ENCODE results near the gene ARID4B. TPM values are rescaled to one million over a fixed set of nuclear protein-coding genes. Genes with fewer than 3 reads are reported as not detected.

Gene ARID4B
- total RNA-seq, 4 donors from 2014 or later = 26.7 to 49.2 (median 39.1) TPM

- TF ChIP-seq EP300 (IDR thresholded peaks at IDR 0.05) = no peak
- no peak for TF ChIP-seq CTCF (IDR thresholded peaks at IDR 0.05)
- TF ChIP-seq POLR2AphosphoS5 (IDR thresholded peaks at IDR 0.05) = no peak
- TF ChIP-seq POLR2A (IDR thresholded peaks at IDR 0.05) = no peak
- no peaks in the 10 kb centered on the region for H3K27me3 ChIP-seq
- H3K4me1 ChIP-seq = peaks cover 0 to 66% (median 11%) of the 10 kb centered on the region in 3 donors
- H3K4me3 ChIP-seq = no peak overlapping the region
- peaks cover 0 to 41% of the 10 kb centered on the region in 2 donors for H3K36me3 ChIP-seq
- no peak overlapping the region for H3K27ac ChIP-seq
- no peak for ATAC-seq
- WGBS, 2 donors (ENCODE audit: low coverage in 1 of 2) = 40 to 52% methylated on average over 1 of the region's 1 CpG
- no peaks in the 10 kb centered on the region for H3K9me3 ChIP-seq
Measured at GRCh38 chr1:235124665-235125064, 203.3 kb downstream of the ARID4B start.

GRCh38 chr1:235124111-235124510 is 203.9 kb downstream of the ARID4B start:
- H3K27me3 ChIP-seq = no peaks in the 10 kb centered on the region
- H3K27ac ChIP-seq = no peak overlapping the region
- peaks cover 0 to 46% of the 10 kb centered on the region in 2 donors for H3K36me3 ChIP-seq
- 91 to 95% methylated on average over 7 to 8 of the region's 9 CpGs for WGBS, 2 donors (ENCODE audit: low coverage in 1 of 2)
- peaks cover 0 to 61% (median 11%) of the 10 kb centered on the region in 3 donors for H3K4me1 ChIP-seq
- TF ChIP-seq CTCF (IDR thresholded peaks at IDR 0.05) (no peak), POLR2A (IDR thresholded peaks at IDR 0.05) (no peak), POLR2AphosphoS5 (IDR thresholded peaks at IDR 0.05) (no peak), EP300 (IDR thresholded peaks at IDR 0.05) (no peak)
- no peak overlapping the region for H3K4me3 ChIP-seq
- no peak for ATAC-seq
- H3K9me3 ChIP-seq = no peaks in the 10 kb centered on the region

- WGBS, 2 donors (ENCODE audit: low coverage in 1 of 2) = 38% methylated on average over 1 of the region's 1 CpG; no CpG with 5 or more reads in 1 of the 2 donors
- Histone ChIP-seq H3K36me3 (peaks cover 0 to 64% of the 10 kb centered on the region in 2 donors), H3K4me3 (no peak overlapping the region), H3K9me3 (no peaks in the 10 kb centered on the region), H3K27ac (no peak overlapping the region), H3K27me3 (no peaks in the 10 kb centered on the region), H3K4me1 (peaks cover 0 to 56% (median 11%) of the 10 kb centered on the region in 3 donors)
- no peak for ATAC-seq
- TF ChIP-seq POLR2A (IDR thresholded peaks at IDR 0.05) (no peak), EP300 (IDR thresholded peaks at IDR 0.05) (no peak), CTCF (IDR thresholded peaks at IDR 0.05) (no peak)
Measured at GRCh38 chr1:235122348-235122747, 205.6 kb downstream of the ARID4B start.

Small RNA genes lying within 50 kb of the gene (small RNA-seq; reads per million reads assigned to genes)
- gene AL391994.1 (0 reads per million in 4 donors), gene MIR4753 (0 reads per million in 4 donors), gene SNORA14B (3.8 to 9.2 (median 6.9) reads per million in 4 donors)

Other genes starting within 250 kb of the ARID4B start
- 100 to 1,000 TPM in 2 of 4 donors, 10 to 100 TPM in 2; 57.8 to 111 (median 99.1) TPM for gene TOMM20, start 199.3 kb downstream of the ARID4B start, total RNA-seq
- 10 to 100 TPM; 42.3 to 65.2 (median 55.3) TPM for gene RBM34, start 166.9 kb downstream of the ARID4B start, total RNA-seq
- gene GGPS1, start 391 bp upstream of the ARID4B start, total RNA-seq = 10 to 100 TPM; 30.5 to 36.2 (median 31.3) TPM
- gene TBCE, start 39.2 kb upstream of the ARID4B start, total RNA-seq = 10 to 100 TPM; 13.9 to 22.7 (median 15.4) TPM
- gene B3GALNT2, start 176.3 kb upstream of the ARID4B start, total RNA-seq = 10 to 100 TPM; 63.3 to 73.1 (median 70.6) TPM

All from gastroesophageal sphincter (tissue), 4 donors.